ENCODE data around the gene IL16.

The IL16 gene

GRCh38 chr15:81351651-81352050, 155.0 kb downstream of the IL16 start:
- Mint-ChIP-seq H3K27ac (no peak overlapping the region), H3K36me3 (ENCODE audit: low read depth) (no peaks in the 10 kb centered on the region), H3K9me3 (no peaks in the 10 kb centered on the region), H3K4me3 (no peak overlapping the region), H3K27me3 (no peaks in the 10 kb centered on the region), H3K4me1 (peaks cover 1% of the 10 kb centered on the region)
- DNase-seq (no peak), ATAC-seq (no peak)

- H3K27me3 Mint-ChIP-seq = no peaks in the 10 kb centered on the region
- H3K9me3 Mint-ChIP-seq = no peaks in the 10 kb centered on the region
- no peaks in the 10 kb centered on the region for H3K4me1 Mint-ChIP-seq
- H3K36me3 Mint-ChIP-seq (ENCODE audit: low read depth) = no peaks in the 10 kb centered on the region
- H3K27ac Mint-ChIP-seq = no peak overlapping the region
- ATAC-seq (no peak), DNase-seq (no peak)
- no peak overlapping the region for H3K4me3 Mint-ChIP-seq
Measured at GRCh38 chr15:81356252-81356651, 159.6 kb downstream of the IL16 start.

GRCh38 chr15:81357180-81357686, 160.6 kb downstream of the IL16 start:
- Mint-ChIP-seq H3K4me3 (no peak overlapping the region), H3K9me3 (no peaks in the 10 kb centered on the region), H3K27me3 (no peaks in the 10 kb centered on the region), H3K4me1 (no peaks in the 10 kb centered on the region), H3K27ac (no peak overlapping the region), H3K36me3 (ENCODE audit: low read depth) (no peaks in the 10 kb centered on the region)
- no peak for DNase-seq
- no peak for ATAC-seq

- H3K4me1 Mint-ChIP-seq = no peaks in the 10 kb centered on the region
- no peaks in the 10 kb centered on the region for H3K9me3 Mint-ChIP-seq
- ATAC-seq (no peak), DNase-seq (no peak)
- H3K27me3 Mint-ChIP-seq = no peaks in the 10 kb centered on the region
- no peak overlapping the region for H3K27ac Mint-ChIP-seq
- H3K36me3 Mint-ChIP-seq (ENCODE audit: low read depth) = no peaks in the 10 kb centered on the region
- H3K4me3 Mint-ChIP-seq = no peak overlapping the region
Measured at GRCh38 chr15:81358248-81358647, 161.6 kb downstream of the IL16 start.

- H3K27ac Mint-ChIP-seq = no peak overlapping the region
- H3K4me3 Mint-ChIP-seq = no peak overlapping the region
- no peaks in the 10 kb centered on the region for H3K9me3 Mint-ChIP-seq
- H3K4me1 Mint-ChIP-seq = no peaks in the 10 kb centered on the region
- H3K36me3 Mint-ChIP-seq (ENCODE audit: low read depth) = no peaks in the 10 kb centered on the region
- ATAC-seq = no peak
- H3K27me3 Mint-ChIP-seq = no peaks in the 10 kb centered on the region
- no peak for DNase-seq
Measured at GRCh38 chr15:81360491-81360890, 163.8 kb downstream of the IL16 start.

- ATAC-seq (no peak), DNase-seq (no peak)
- H3K36me3 Mint-ChIP-seq (ENCODE audit: low read depth) = no peaks in the 10 kb centered on the region
- H3K27ac Mint-ChIP-seq = no peak overlapping the region
- no peaks in the 10 kb centered on the region for H3K27me3 Mint-ChIP-seq
- H3K4me3 Mint-ChIP-seq = no peak overlapping the region
- H3K9me3 Mint-ChIP-seq = no peaks in the 10 kb centered on the region
- H3K4me1 Mint-ChIP-seq = no peaks in the 10 kb centered on the region
Measured at GRCh38 chr15:81361891-81362290, 165.2 kb downstream of the IL16 start.

- Mint-ChIP-seq H3K36me3 (ENCODE audit: low read depth) (no peaks in the 10 kb centered on the region), H3K9me3 (no peaks in the 10 kb centered on the region), H3K27me3 (no peaks in the 10 kb centered on the region), H3K4me1 (no peaks in the 10 kb centered on the region), H3K4me3 (no peak overlapping the region), H3K27ac (no peak overlapping the region)
- DNase-seq (no peak), ATAC-seq (no peak)
Measured at GRCh38 chr15:81362790-81363189, 166.1 kb downstream of the IL16 start.

GRCh38 chr15:81363276-81363675, 166.6 kb downstream of the IL16 start:
- Mint-ChIP-seq H3K9me3 (no peaks in the 10 kb centered on the region), H3K36me3 (ENCODE audit: low read depth) (no peaks in the 10 kb centered on the region), H3K27me3 (no peaks in the 10 kb centered on the region), H3K27ac (no peak overlapping the region), H3K4me3 (no peak overlapping the region), H3K4me1 (no peaks in the 10 kb centered on the region)
- no peak for DNase-seq
- ATAC-seq = no peak

Data from activated naive CD8-positive, alpha-beta T cell treated with anti-CD3 and anti-CD28 coated beads, Interleukin-2, amount 50 U/mL, for 24 hours (primary cell).